ENCODE results near the gene RALGPS1.

Gene RALGPS1

GRCh38 chr9:127133739-127134167 lies 219.2 kb downstream of the RALGPS1 start:
- no peak for TF ChIP-seq CTCF (conservative IDR thresholded peaks at IDR 0.05; ENCODE audit: low read depth, low read length)
- H3K4me3 ChIP-seq (ENCODE audit: low read length): no peak overlapping the region
- no peak for DNase-seq (ENCODE audit: low read depth)

GRCh38 chr9:127135056-127135745 lies 220.6 kb downstream of the RALGPS1 start:
- H3K4me3 ChIP-seq (ENCODE audit: low read length): no peak overlapping the region
- TF ChIP-seq CTCF (conservative IDR thresholded peaks at IDR 0.05; ENCODE audit: low read depth, low read length): no peak
- no peak for DNase-seq (ENCODE audit: low read depth)

- DNase-seq (ENCODE audit: low read depth): no peak
- TF ChIP-seq CTCF (conservative IDR thresholded peaks at IDR 0.05; ENCODE audit: low read depth, low read length): no peak
- H3K4me3 ChIP-seq (ENCODE audit: low read length): no peak overlapping the region
These were observed 221.7 kb downstream of the RALGPS1 start for GRCh38 chr9:127136081-127136879.

- H3K4me3 ChIP-seq (ENCODE audit: low read length): no peak overlapping the region
- no peak for TF ChIP-seq CTCF (conservative IDR thresholded peaks at IDR 0.05; ENCODE audit: low read depth, low read length)
- no peak for DNase-seq (ENCODE audit: low read depth)
These were observed 222.5 kb downstream of the RALGPS1 start for GRCh38 chr9:127136880-127137639.

GRCh38 chr9:127137640-127138360 lies 223.2 kb downstream of the RALGPS1 start:
- TF ChIP-seq CTCF (conservative IDR thresholded peaks at IDR 0.05; ENCODE audit: low read depth, low read length): no peak
- DNase-seq (ENCODE audit: low read depth): no peak

GRCh38 chr9:127138444-127138843 lies 223.9 kb downstream of the RALGPS1 start:
- DNase-seq (ENCODE audit: low read depth): no peak
- no peak for TF ChIP-seq CTCF (conservative IDR thresholded peaks at IDR 0.05; ENCODE audit: low read depth, low read length)
- no peak overlapping the region for H3K4me3 ChIP-seq (ENCODE audit: low read length)

More at GRCh38 chr9:127137640-127138360, 223.2 kb downstream of the RALGPS1 start:
- H3K4me3 ChIP-seq (ENCODE audit: low read length): no peak overlapping the region

All from retinal pigment epithelial cell (primary cell).